HepG2 (cell line): ENCODE data around the gene AGBL1. TPM values are rescaled to one million over a fixed set of nuclear protein-coding genes. Genes with fewer than 3 reads are reported as not detected.
"Not testable (repeated sequence)": the region's sequence is repeated elsewhere in the genome, so short reads cannot be mapped to it uniquely, and the experiment has no call there.

ENCODE experiments used
- ATAC-seq: fragments of 200-7000 bp; cut with Tn5 transposase; 3 replicates; pipeline ENCODE4 v1.9.1; 2020; ENCODE audit warnings: mild to moderate bottlenecking, moderate library complexity
- BruUV-seq: library from RNA; stranded (reverse); fragments of 400-500 nt; replicated peaks from 2 replicates; lab custom pipeline; 2021; lab: Mats Ljungman, UMichigan
- CTCF ChIA-PET: fragments of 300-600 bp; formaldehyde crosslinking; extraction: SDS; loops from one replicate; lab custom pipeline; 2021; ENCODE audit warnings: low total read pairs, inconsistent platforms, low intra/inter-chr PET ratio; lab: Yijun Ruan, JAX
- POLR2A ChIA-PET: fragments of 350-600 bp; sonication (Branson Sonifier 250); formaldehyde crosslinking; loops from one replicate; lab custom pipeline; 2020; ENCODE audit warnings: antibody characterized with exemption, inconsistent platforms; lab: Yijun Ruan, JAX
- DNase-seq: peaks from one replicate; pipeline ENCODE4 v3.0.0-alpha.2; 2015; ENCODE audit warnings: low spot score
- FAIRE-seq: peaks from 3 replicates; lab custom pipeline; 2011; peaks lifted over from hg19 to GRCh38; lab: Jason Lieb, UNC
- H2AFZ ChIP-seq: one replicate; pipeline ENCODE4 v1.6.1; 2011; ENCODE audit warnings: low read length, inconsistent platforms
- H3K27ac ChIP-seq: fragments of 300-600 bp; 3 replicates; pipeline ENCODE4 v1.8.0; 2011; ENCODE audit warnings: mixed run types, mild to moderate bottlenecking, mixed read lengths, low read length, inconsistent platforms; ENCODE audit not compliant: insufficient read depth; ENCODE audit errors: extremely low read length
- H3K27me3 ChIP-seq, 2 experiments: fragments of 200-600 bp in 1 of 2; 2 replicates in 1 of 2; 3 replicates in 1 of 2; pipeline versions ENCODE4 v1.6.0 to v1.8.0; 2011; ENCODE audit warnings: low read length in 2 of 2, mild to moderate bottlenecking in 2 of 2, moderate library complexity in 2 of 2, inconsistent platforms in 1 of 2; ENCODE audit not compliant: insufficient read depth in 2 of 2, control insufficient read depth in 1 of 2
- H3K36me3 ChIP-seq, 2 experiments: fragments of 200-600 bp in 1 of 2; replicated peaks in 1 of 2; 2 replicates in 1 of 2; 3 replicates in 1 of 2; pipeline versions ENCODE4 v1.5.1 to v1.8.0; 2011; ENCODE audit warnings: low read length in 2 of 2, inconsistent platforms in 1 of 2; ENCODE audit not compliant: insufficient read depth in 2 of 2, control insufficient read depth in 1 of 2
- H3K4me1 ChIP-seq: 2 replicates; pipeline ENCODE4 v1.5.1; 2012; ENCODE audit warnings: low read length, inconsistent platforms; ENCODE audit not compliant: insufficient read depth
- H3K4me2 ChIP-seq: 2 replicates; pipeline ENCODE4 v1.6.0; 2011; ENCODE audit warnings: low read depth, low read length, inconsistent platforms
- H3K4me3 ChIP-seq, 3 experiments: fragments of 200-600 bp in 1 of 3; sonication (generic), shearing (Covaris generic) in 1 of 3; replicated peaks in 1 of 3; 2 replicates each; pipeline ENCODE4 v1.5.1; 2011 to 2016; ENCODE audit warnings: low read length in 3 of 3, inconsistent platforms in 2 of 3, low read depth in 2 of 3, mild to moderate bottlenecking in 2 of 3, control low read depth in 1 of 3, mixed read lengths in 1 of 3; ENCODE audit not compliant: insufficient read depth in 1 of 3
- H3K79me2 ChIP-seq: one replicate; pipeline ENCODE4 v1.6.1; 2011; ENCODE audit warnings: low read length, inconsistent platforms; ENCODE audit not compliant: insufficient read depth
- H3K9ac ChIP-seq: 2 replicates; pipeline ENCODE4 v1.6.0; 2011; ENCODE audit warnings: mild to moderate bottlenecking, low read depth, low read length, inconsistent platforms; ENCODE audit not compliant: insufficient read depth
- H3K9me3 ChIP-seq: 2 replicates; pipeline ENCODE4 v1.5.1; 2012; ENCODE audit warnings: mild to moderate bottlenecking, low read length
- H4K20me1 ChIP-seq: 2 replicates; pipeline ENCODE4 v1.6.0; 2011; ENCODE audit warnings: inconsistent platforms, mild to moderate bottlenecking, low read length, moderate library complexity; ENCODE audit not compliant: insufficient read depth
- FOXO1 ChIP-seq: sonication (generic); formaldehyde crosslinking; IDR thresholded peaks from 2 replicates; pipeline ENCODE4 v1.4.0; 2020; ENCODE audit warnings: missing genetic modification reagents
- MLLT10 ChIP-seq: sonication (generic); formaldehyde crosslinking; IDR thresholded peaks from 2 replicates; pipeline ENCODE4 v1.4.0; 2020; ENCODE audit warnings: missing genetic modification reagents
- NFYC ChIP-seq: IDR thresholded peaks from 2 replicates; pipeline ENCODE4 v1.6.1; 2016; ENCODE audit warnings: missing genetic modification reagents, missing compliant biosample characterization
- ZFYVE20 ChIP-seq: sonication (generic); formaldehyde crosslinking; IDR thresholded peaks from 2 replicates; pipeline ENCODE4 v1.8.0; 2023; ENCODE audit warnings: low read depth, mild to moderate bottlenecking, moderate library complexity, missing genetic modification reagents, borderline replicate concordance
- ZNF430 ChIP-seq: sonication (generic); formaldehyde crosslinking; IDR thresholded peaks from 2 replicates; pipeline ENCODE4 v1.9.0; 2021; ENCODE audit warnings: mild to moderate bottlenecking, missing genetic modification reagents
- ZNF446 ChIP-seq: sonication (generic); formaldehyde crosslinking; IDR thresholded peaks from 2 replicates; pipeline ENCODE4 v1.5.0; 2020; ENCODE audit warnings: mild to moderate bottlenecking, missing genetic modification reagents
- ZNF501 ChIP-seq: sonication (generic); formaldehyde crosslinking; IDR thresholded peaks from 2 replicates; pipeline ENCODE4 v1.5.1; 2020; ENCODE audit warnings: mild to moderate bottlenecking, moderate library complexity, missing genetic modification reagents
- ZNF552 ChIP-seq: sonication (generic); formaldehyde crosslinking; IDR thresholded peaks from 2 replicates; pipeline ENCODE4 v1.9.0; 2022; ENCODE audit warnings: missing genetic modification reagents, mild to moderate bottlenecking, borderline replicate concordance
- ZNF746 ChIP-seq: sonication (generic); formaldehyde crosslinking; IDR thresholded peaks from 2 replicates; pipeline ENCODE4 v1.8.0; 2022; ENCODE audit warnings: mild to moderate bottlenecking, missing genetic modification reagents
- WGBS: methylation state at CpG from one replicate; pipeline ENCODE4 v1.1.6; 2017; ENCODE audit warnings: low lambda C conversion rate; 5-methylcytosine and 5-hydroxymethylcytosine counted together
- in situ Hi-C: cut with HindIII; loops from 2 replicates; pipeline ENCODE4 v1.10.0; 2017; ENCODE audit warnings: low pct_unique_long_range_greater_than_20kb; ENCODE audit not compliant: extremely low pct_ligation_motif_present
- intact Hi-C: fragments of 100-400 bp; cut with micrococcal nuclease; formaldehyde crosslinking; loops from one replicate; pipeline ENCODE4 v1.10.0; 2022; ENCODE audit not compliant: unreplicated experiment
- polyA plus RNA-seq, 8 experiments: library from polyadenylated mRNA; depleted of rRNA in 3 of 8; stranded (reverse) in 7 of 8; unstranded in 1 of 8; fragments of >200 nt; fragmentation: Illumina TruSeq in 4 of 8; extraction: Trizol in 4 of 8; gene quantifications; 2 replicates each; pipeline versions ENCODE4 v1.2.1 to v1.2.3, GENCODE V29; 2011 to 2016; ENCODE audit warnings: low read depth in 4 of 8, missing spikeins in 1 of 8, mixed read lengths in 1 of 8; ENCODE audit not compliant: insufficient read depth in 1 of 8
- total RNA-seq, 5 experiments: library from RNA; depleted of rRNA; stranded (reverse); fragments of >200 nt; fragmentation: Illumina TruSeq; extraction: Trizol; gene quantifications; 2 replicates each; pipeline ENCODE4 v1.2.3, GENCODE V29; 2016; ENCODE audit warnings: low read depth in 1 of 5

Gene AGBL1
- total and polyA plus RNA-seq, 2 of the 13 experiments (the other 11 are each of a cell fraction or from before 2014, with no cell fraction given), result 0.01 TPM; not detected in 1

GRCh38 chr15:87038404-87038803 lies 958.7 kb downstream of the AGBL1 start:
- no peak for DNase-seq
- H3K4me1 ChIP-seq, result no peaks in the 10 kb centered on the region
- H3K36me3 ChIP-seq, result no peaks in the 10 kb centered on the region
- H4K20me1 ChIP-seq, result no peaks in the 10 kb centered on the region
- ChIA-PET CTCF (no interaction called here), POLR2A (no interaction called here)
- 0% methylated on average over 3 of the region's 3 CpGs for WGBS
- ATAC-seq, result no peak
- intact Hi-C loops (no loop called here), in situ Hi-C loops (no loop called here)
- H3K4me2 ChIP-seq, result no peak overlapping the region
- TF ChIP-seq MLLT10 (CRISPR knock-in tag) (no peak), ZNF746 (no peak), ZNF446 (CRISPR knock-in tag) (no peak), ZNF430 (CRISPR knock-in tag) (no peak), FOXO1 (CRISPR knock-in tag) (no peak), ZNF501 (CRISPR knock-in tag) (no peak), ZNF552 (CRISPR knock-in tag) (no peak), NFYC (CRISPR knock-in tag) (no peak), ZFYVE20 (CRISPR knock-in tag) (no peak)
- no peak for FAIRE-seq
- no peak overlapping the region for H3K9ac ChIP-seq
- no peak overlapping the region for H3K4me3 ChIP-seq
- no peaks in the 10 kb centered on the region for H3K27me3 ChIP-seq
- no peak overlapping the region for H3K27ac ChIP-seq
- no TSS peak for BruUV-seq
- peaks cover 61% of the 10 kb centered on the region for H3K9me3 ChIP-seq
- no peaks in the 10 kb centered on the region for H3K79me2 ChIP-seq
- no peak overlapping the region for H2AFZ ChIP-seq

GRCh38 chr15:87042619-87043018 lies 962.9 kb downstream of the AGBL1 start:
- H3K4me3 ChIP-seq, ATAC-seq, H3K36me3 ChIP-seq, H3K4me1 ChIP-seq, BruUV-seq, H3K79me2 ChIP-seq, DNase-seq, intact Hi-C loops, H4K20me1 ChIP-seq, H3K27me3 ChIP-seq, POLR2A ChIA-PET, in situ Hi-C loops, H3K27ac ChIP-seq, CTCF ChIA-PET, FAIRE-seq, H3K9ac ChIP-seq, H2AFZ ChIP-seq, H3K4me2 ChIP-seq: not testable (repeated sequence)
- peaks cover 67% of the 10 kb centered on the region for H3K9me3 ChIP-seq
- 4% methylated on average over 4 of the region's 4 CpGs for WGBS
